AG04449 (cell line): ENCODE data around the gene CHMP2B.

Source experiments
- CTCF ChIA-PET: fragments of 350-600 bp; formaldehyde crosslinking; extraction: SDS; loops from one replicate; lab custom pipeline; 2021; ENCODE audit warnings: antibody characterized with exemption; lab: Yijun Ruan, JAX
- POLR2A ChIA-PET: fragments of 400-600, 350-600 bp; formaldehyde crosslinking; extraction: SDS; loops from one replicate; lab custom pipeline; 2020; ENCODE audit warnings: antibody characterized with exemption, inconsistent platforms; lab: Yijun Ruan, JAX
- DNase-seq: peaks from one replicate; pipeline ENCODE4 v3.0.0-alpha.2; 2010; ENCODE audit warnings: low read depth, low spot score
- H3K4me3 ChIP-seq: 2 replicates; pipeline ENCODE4 v1.5.1; 2011; ENCODE audit warnings: low read depth, mild to moderate bottlenecking, control low read depth, low read length
- CTCF ChIP-seq: IDR thresholded peaks from one replicate; pipeline ENCODE4 v1.5.1; 2011; ENCODE audit warnings: mild to moderate bottlenecking, moderate library complexity, low read length, control low read depth, inconsistent platforms; ENCODE audit not compliant: insufficient read depth; ENCODE audit errors: missing control alignments

The CHMP2B gene

GRCh38 chr3:87269723-87270122, 42.6 kb downstream of the CHMP2B start:
- H3K4me3 ChIP-seq, result no peak overlapping the region
- POLR2A ChIA-PET, result no interaction called here
- DNase-seq, result no peak
- CTCF ChIA-PET, result interaction anchor here (3.6 kb wide), 1 partner anchor 9 kb away, joined by 41 read pairs; no protein-coding TSS in a partner anchor
- TF ChIP-seq CTCF, result no peak

GRCh38 chr3:87270908-87271700, 44.0 kb downstream of the CHMP2B start:
- ChIA-PET CTCF (interaction anchor here (0.6 to 3.6 kb wide), 3 partner anchors 11 to 912 kb away, joined by 4 to 41 read pairs (median 4); no protein-coding TSS in a partner anchor), POLR2A (no interaction called here)
- no peak overlapping the region for H3K4me3 ChIP-seq
- TF ChIP-seq CTCF, result no peak
- no peak for DNase-seq

- POLR2A ChIA-PET, result no interaction called here
- CTCF ChIA-PET, result interaction anchor here (1.0 kb wide), 1 partner anchor 11 kb away, joined by 7 read pairs; no protein-coding TSS in a partner anchor
- no peak for TF ChIP-seq CTCF
- no peak for DNase-seq
- H3K4me3 ChIP-seq, result no peak overlapping the region
These were observed 45.7 kb downstream of the CHMP2B start for GRCh38 chr3:87272718-87273341.

GRCh38 chr3:87276484-87276883, 49.4 kb downstream of the CHMP2B start, which contains the start of gene POU1F1:
Gene POU1F1, minus strand, starts transcription at chr3:87276584. Its CDS starts 122 bp downstream, at chr3:87276462.
- no peak for DNase-seq
- POLR2A ChIA-PET, result no interaction called here
- TF ChIP-seq CTCF, result no peak
- CTCF ChIA-PET, result interaction anchor here (0.7 to 3.2 kb wide), 3 partner anchors 16 to 23 kb away, joined by 3 to 10 read pairs (median 3); no protein-coding TSS in a partner anchor
- no peak within 1 kb of the TSS for H3K4me3 ChIP-seq

GRCh38 chr3:87287011-87287410, 59.9 kb downstream of the CHMP2B start:
- DNase-seq, result peak; percentile 23
- TF ChIP-seq CTCF, result no peak
- H3K4me3 ChIP-seq, result no peak overlapping the region
- ChIA-PET POLR2A (no interaction called here), CTCF (interaction anchor here (1.2 to 4.0 kb wide), 5 partner anchors 12 to 485 kb away, joined by 3 to 42 read pairs (median 16); no protein-coding TSS in a partner anchor)

- TF ChIP-seq CTCF, result no peak
- POLR2A ChIA-PET, result no interaction called here
- CTCF ChIA-PET, result interaction anchor here (2.4 to 4.0 kb wide), 3 partner anchors 10 to 215 kb away, joined by 16 to 42 read pairs (median 16); no protein-coding TSS in a partner anchor
- DNase-seq, result no peak
- H3K4me3 ChIP-seq, result no peak overlapping the region
These were observed 61.3 kb downstream of the CHMP2B start for GRCh38 chr3:87288446-87288845.
